Stimulated activated CD8-positive, alpha-beta memory T cell treated with anti-CD3 and anti-CD28 coated beads, Interleukin-15, amount 100 ng/mL, for 48 hours (primary cell): Measurements from ENCODE around the gene NR3C1.

Source experiments
- DNase-seq, 2 donors: peaks; one replicate each; pipeline ENCODE4 v3.0.0-alpha.2; 2020; ENCODE audit warnings: low read depth in 2 of 2

The NR3C1 gene

GRCh38 chr5:143261748-143262392 lies 141.6 kb downstream of the NR3C1 start:
- DNase-seq = peak in 1 of 2 donors; percentile 18

- DNase-seq = no peak
Observed at GRCh38 chr5:143259254-143259605, 144.3 kb downstream of the NR3C1 start.

- no peak for DNase-seq
Observed at GRCh38 chr5:143258559-143259253, 144.8 kb downstream of the NR3C1 start.

GRCh38 chr5:143254819-143255218 lies 148.7 kb downstream of the NR3C1 start:
- DNase-seq = no peak

GRCh38 chr5:143251946-143252345 lies 151.5 kb downstream of the NR3C1 start:
- no peak for DNase-seq

- DNase-seq = no peak
Observed at GRCh38 chr5:143251190-143251589, 152.3 kb downstream of the NR3C1 start.

- DNase-seq = no peak
Observed at GRCh38 chr5:143249851-143250250, 153.6 kb downstream of the NR3C1 start.

GRCh38 chr5:143248822-143249579 lies 154.5 kb downstream of the NR3C1 start:
- DNase-seq = no peak

GRCh38 chr5:143248391-143248790 lies 155.1 kb downstream of the NR3C1 start:
- DNase-seq = no peak

- DNase-seq = no peak
Observed at GRCh38 chr5:143247134-143247815, 156.2 kb downstream of the NR3C1 start.

GRCh38 chr5:143245929-143246561 lies 157.4 kb downstream of the NR3C1 start:
- no peak for DNase-seq

- DNase-seq = no peak
Observed at GRCh38 chr5:143244990-143245389, 158.5 kb downstream of the NR3C1 start.

GRCh38 chr5:143244000-143244736 lies 159.3 kb downstream of the NR3C1 start:
- no peak for DNase-seq

- no peak for DNase-seq
Observed at GRCh38 chr5:143243103-143243502, 160.4 kb downstream of the NR3C1 start.

GRCh38 chr5:143241892-143242291 lies 161.6 kb downstream of the NR3C1 start:
- DNase-seq = no peak

- no peak for DNase-seq
Observed at GRCh38 chr5:143239882-143240518, 163.5 kb downstream of the NR3C1 start.

GRCh38 chr5:143238620-143239019 lies 164.9 kb downstream of the NR3C1 start:
- no peak for DNase-seq

- no peak for DNase-seq
Observed at GRCh38 chr5:143237664-143238063, 165.8 kb downstream of the NR3C1 start.

GRCh38 chr5:143236682-143237081 lies 166.8 kb downstream of the NR3C1 start:
- no peak for DNase-seq

GRCh38 chr5:143235423-143235822 lies 168.1 kb downstream of the NR3C1 start:
- DNase-seq = no peak
